Activated CD8-positive, alpha-beta memory T cell treated with anti-CD3 and anti-CD28 coated beads, Interleukin-2, amount 50 U/mL, for 1 hour (primary cell): Measurements from ENCODE around the gene PTPRD.
"Not testable (repeated sequence)": the region's sequence is repeated elsewhere in the genome, so short reads cannot be mapped to it uniquely, and the experiment has no call there.

ENCODE experiments used
- DNase-seq: peaks from one replicate; pipeline ENCODE4 v3.0.0-alpha.2; 2020; ENCODE audit errors: extremely low read depth

The PTPRD gene

DNA sequence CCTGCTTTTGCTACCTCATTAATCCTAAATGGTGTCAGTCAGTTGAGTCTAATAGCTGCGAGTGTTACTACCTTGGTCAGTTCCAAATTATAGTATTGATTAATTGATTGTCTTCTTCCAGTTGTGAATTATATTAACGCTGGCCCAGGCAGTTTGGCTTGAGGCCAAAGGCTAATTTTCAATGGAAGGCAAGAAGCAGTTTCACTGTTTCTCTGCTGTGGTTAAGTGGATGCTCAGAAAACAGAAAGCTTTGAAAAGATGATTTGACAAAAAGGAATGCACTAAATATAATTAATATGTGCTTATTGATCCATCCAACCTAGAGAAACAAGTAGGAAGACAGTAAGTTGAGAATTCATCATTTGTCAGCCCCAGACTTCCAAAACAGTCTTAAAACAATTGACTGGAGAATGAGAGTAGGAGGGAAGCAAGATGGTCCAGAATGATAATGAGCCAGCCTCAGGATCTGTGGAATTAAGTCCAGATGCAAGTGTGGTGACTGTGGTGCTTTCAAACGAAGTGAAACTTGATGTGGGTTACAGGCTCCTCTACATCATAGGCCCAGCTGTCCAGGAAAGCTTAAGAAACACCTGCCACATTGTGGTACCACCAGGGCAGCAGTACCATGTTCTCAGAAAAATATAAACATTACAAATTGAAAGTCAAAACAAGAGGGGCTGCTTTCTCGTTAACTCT is 1442.2 kb downstream of the PTPRD start:
- DNase-seq: no peak

DNA sequence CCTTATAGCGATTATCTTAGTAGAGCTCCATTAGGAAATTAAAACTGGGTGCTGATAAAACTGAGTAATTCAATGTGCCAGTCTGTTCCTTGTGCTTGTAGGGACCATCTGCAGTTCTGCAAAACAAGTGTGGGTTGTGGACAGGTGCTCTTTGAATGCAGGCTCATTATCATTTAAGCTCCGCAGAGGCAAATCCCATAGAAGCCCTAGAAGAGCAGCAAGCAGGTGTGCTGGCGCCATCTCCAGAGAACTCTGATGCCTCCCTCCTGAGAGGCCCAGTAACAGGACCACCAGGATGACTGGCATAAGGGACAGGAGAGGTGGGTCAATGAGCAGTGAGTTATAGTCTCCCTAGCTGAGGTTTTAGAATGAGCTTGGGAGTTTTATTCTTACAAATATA is 1470.8 kb downstream of the PTPRD start:
- no peak for DNase-seq

DNA sequence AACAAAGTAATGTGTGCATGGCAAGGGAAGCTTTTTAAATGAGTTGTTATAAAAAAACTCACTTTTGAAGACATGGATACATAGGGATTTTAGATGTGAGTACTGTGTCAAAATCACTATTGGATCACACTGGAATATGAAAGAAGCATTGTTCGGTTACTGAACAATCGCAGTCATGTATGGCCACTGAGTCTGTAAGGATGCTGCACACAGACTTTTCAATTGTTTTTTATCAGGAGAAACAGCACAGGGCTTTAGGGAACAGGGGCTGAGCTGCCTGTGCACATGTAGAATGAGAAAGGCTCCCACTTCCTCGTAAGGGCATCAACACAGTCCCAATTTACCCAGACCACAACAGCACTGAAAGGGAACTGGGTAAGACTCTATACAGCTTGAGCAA is 1479.3 kb downstream of the PTPRD start:
- DNase-seq: no peak

DNA sequence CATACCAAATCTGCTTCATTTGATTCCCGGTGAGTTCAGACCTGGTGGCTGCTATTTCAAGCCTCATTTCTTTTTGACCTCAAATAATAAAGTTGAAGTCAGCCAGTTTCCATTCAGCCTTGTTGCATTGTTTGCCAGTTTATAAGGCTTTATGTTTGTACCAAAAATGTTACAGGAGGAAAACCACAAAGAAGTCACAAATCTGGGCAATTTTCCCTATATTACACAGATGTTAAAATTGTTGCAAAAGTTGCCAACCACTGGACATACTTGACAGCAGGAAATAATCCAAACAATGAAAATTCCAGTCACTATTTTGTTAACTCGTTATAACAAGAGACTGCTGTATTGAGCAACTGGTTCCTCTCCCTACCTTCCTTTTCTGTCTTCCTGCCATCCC is 1488.2 kb downstream of the PTPRD start:
- no peak for DNase-seq

DNA sequence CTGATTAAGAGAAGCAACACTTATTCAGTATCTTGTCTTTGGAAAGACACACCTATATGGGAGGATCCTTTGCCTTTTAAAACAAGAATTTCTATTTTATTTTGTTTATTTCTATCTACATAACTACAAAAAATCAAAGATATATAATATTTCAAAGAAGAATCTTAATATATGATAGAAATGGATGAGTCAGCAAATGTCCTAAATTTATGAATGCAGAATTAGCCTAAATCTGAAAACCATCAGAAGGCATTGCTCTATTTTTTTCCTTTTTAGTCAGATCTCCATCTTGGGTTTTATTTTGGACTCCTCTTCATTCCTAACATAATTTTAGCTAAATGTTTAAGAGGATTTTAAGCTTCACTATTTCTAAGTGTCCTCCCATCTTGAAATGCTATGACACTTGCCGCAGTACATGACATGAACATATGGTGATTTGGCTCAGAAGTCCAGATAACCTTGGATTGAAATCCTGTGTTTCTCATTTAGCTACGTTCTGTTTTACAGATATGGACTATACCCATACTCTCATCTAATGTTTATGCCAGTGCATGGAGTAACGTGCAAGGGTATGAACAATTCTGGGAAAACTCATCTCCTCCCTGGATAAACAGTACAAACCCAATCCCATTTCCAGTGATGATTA is 1490.4 kb downstream of the PTPRD start:
- DNase-seq: no peak

DNA sequence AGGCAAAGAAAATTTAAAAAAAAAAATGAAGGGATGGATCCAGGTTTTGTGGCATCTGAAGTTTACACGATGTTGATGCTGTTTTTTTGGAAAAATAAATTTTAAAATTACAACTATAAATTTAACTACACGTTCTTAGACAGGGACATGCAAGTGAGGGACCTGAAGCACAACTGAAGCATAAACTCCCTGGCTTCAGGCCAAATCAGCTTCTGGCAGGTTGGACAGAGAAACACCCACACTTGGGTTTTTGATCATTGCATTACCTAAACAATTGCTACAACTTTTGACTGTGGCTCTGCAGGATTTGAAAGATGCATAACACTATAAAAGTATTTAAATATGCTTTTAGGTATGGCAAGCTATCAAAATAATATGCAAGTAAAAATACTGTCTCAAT is 1494.9 kb downstream of the PTPRD start:
- DNase-seq: no peak

DNA sequence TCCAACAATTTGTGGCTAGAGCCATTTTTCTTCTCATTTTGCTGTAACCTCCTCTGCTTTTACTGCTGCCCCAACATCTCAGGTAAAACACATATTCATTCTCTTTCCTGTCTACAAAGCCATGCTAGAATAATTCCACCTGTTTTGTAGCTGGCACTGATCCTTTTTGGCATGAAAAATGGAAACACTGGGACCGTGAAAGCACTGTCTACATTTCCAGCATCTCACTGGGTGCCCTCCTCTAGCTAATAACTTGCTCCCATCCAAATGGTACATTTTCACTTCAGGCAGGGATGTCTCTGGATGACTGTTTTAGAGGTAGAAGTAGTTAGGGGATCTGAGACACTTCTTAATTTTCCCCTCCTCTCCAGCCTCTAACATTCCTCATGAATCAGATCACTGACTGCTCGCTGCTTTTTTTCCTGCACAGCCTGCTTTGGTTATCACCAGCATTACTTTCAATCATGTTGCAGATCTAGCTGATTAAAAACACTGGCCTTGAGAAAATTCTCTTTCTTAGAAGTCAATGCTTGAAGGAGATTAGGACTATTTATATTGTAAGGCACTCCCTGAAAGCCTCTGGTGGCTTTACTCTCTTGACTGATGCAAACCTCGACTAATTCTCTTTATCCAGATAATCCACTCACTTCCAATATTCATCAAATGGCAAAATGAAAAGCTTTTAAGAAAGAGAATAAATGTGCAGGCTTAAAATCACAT is 1500.6 kb downstream of the PTPRD start:
- DNase-seq: no peak

DNA sequence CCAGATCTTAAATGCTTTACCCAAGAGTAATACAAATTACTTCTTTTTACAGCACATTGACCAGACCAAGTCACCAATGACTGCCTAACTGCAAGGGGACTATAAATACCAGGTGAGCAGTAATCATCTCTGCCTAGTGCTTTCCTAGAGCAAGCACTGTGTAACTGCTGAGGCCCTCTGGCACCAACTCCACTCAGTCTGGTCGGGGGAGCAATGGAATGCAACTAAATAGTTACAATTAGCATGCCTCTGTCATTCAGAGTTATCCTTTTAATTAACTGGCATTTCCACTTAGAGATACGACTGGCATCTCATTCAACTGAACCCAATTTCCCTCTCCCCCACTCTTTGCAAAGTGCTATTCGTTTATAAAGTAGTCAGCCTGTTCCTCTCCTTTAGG is 1504.2 kb downstream of the PTPRD start:
- DNase-seq: no peak

DNA sequence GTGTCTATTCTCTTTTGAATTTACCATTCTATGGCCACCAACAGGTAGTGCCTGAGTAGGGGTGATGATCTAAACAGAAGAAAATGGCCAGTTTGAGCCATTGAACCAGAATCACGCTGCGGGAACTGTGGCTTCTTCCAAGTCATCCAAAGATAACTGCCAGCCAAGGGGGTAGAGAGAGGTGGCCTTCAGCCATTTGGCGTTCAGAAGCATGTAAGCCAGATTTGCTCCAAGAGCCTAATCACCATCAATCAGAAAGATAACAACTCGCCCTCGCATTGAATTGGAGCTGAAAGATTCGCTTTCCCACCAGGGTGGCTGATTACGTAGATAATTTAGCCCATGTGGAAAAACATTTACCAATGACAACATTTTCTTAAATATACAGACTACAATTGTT is 1510.5 kb downstream of the PTPRD start:
- no peak for DNase-seq

DNA sequence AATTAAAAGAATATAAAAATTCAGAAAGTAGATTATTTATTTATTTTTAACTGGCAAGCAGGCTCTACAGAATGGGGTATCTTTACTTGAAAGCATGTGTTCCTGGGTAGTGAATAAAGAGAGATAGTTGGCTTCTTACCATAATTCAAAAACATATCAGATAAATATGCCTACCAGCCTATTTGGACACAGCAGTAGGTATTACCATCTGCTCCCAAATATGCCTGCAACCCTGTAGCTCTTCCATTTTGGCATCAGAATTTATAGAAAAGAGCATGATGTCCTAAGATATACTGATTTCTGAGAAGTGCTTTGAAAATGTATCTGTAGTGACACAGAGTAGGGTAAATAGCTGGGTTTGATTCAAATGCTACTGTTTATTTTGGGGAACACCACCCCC is 1512.7 kb downstream of the PTPRD start:
- no peak for DNase-seq

DNA sequence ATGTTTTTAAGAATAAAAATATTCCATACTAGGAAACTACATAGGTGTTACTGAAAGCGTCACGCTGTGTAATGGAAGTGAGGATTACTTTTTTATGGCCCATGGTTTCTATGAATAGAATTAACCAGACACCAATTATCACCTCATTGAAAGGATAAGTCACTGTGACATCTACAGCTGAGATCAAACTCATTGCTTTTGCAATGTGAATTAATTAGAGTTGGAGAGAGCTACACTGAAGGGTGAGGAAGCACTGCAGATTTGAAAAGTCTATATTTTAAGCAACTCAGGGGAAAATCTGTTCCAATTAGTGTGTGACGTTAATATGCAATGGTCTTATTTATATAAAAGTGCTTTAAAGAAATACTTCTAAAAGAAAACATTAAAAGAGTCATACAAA is 1513.2 kb downstream of the PTPRD start:
- DNase-seq: no peak

DNA sequence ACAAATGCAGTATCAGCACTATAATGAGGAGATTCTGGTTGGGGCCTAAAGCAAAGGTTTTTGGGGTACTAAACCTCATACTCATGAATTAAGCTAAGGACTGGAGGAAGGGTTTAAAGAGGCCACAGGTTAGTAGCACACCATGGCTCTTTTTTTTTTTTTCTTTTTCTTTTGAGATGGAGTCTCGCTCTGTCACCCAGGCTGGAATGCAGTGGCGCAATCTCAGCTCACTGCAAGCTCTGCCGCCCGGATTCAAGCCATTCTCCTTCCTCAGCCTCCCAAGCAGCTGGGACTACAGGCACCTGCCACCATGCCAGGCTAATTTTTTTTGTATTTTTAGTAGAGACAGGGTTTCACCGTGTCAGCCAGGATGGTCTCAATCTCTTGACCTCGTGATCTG is 1515.5 kb downstream of the PTPRD start:
- DNase-seq: not testable (repeated sequence)

DNA sequence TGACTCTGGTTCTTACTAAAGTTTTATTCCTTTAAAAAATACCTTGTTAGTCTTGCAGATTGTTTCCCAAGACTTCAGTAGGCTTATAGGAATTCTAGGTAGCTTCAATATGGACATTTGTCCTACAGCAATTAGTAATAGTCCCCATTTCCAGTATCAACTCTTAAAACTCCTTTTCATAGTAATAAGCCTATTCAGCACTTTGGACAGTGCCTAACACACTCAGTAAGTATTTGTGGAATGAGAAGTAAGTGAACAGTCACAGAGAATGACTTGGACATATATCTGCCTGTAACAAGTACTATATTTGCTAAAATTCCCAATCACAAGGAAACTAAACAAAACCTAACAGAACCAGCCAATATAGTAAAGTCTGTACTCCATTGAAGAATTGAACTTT is 1521.4 kb downstream of the PTPRD start:
- DNase-seq: no peak

DNA sequence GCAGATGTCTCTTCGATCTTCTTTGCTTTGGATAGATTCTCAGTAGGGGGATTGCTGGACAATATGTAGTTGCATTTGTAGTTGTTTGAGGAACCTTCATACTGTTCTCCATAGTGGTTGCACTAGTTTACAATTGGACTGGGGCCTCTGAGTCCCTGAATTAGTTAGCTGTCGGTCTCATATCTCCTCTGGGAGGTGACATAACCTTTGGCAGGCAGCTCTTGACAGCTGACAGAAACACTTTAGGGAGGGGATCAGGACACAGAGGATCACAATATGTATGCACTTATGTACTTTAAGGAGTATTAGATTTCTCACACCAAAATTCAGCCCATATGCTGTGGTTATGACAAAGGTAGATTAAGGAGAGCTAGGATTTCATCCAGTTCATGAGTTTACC is 1533.3 kb downstream of the PTPRD start:
- DNase-seq: no peak

DNA sequence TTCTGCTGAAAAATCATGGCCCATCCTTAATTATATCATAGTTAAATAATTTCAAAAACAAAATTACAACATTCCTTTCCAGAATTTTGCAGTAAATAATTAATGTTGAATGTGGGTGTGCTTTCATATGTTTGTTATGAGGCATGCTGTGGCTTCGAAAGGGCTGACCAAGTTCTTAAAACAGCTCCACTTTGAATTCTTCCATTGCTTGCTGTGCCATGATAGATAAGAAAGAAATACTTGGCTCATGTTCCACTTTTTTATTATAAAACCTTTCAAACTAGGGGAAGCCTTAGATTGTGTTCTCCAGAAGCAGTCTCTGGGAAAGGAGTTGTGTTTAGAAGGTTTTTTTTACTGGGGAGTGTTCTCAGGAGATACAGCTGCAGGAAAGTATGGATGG is 1534.5 kb downstream of the PTPRD start:
- no peak for DNase-seq

DNA sequence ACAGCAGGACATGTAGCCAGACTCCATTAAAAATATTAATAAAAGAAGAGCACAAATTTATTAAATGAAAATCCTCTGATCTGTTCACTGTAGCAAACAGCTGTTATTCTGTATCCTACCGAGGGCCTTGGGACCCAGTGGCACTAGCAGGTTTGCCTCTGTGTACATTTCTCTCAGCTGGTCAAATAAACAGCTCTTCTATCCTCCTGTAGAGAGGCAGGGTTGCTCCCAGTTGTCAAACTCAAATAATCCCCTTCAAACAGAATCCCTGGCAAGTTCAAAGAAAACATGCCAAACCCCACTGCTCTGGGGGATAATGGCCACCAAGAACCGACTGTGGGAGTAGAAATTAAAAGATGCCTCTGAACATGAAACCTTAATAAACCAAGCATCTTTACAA is 1551.2 kb downstream of the PTPRD start:
- no peak for DNase-seq

DNA sequence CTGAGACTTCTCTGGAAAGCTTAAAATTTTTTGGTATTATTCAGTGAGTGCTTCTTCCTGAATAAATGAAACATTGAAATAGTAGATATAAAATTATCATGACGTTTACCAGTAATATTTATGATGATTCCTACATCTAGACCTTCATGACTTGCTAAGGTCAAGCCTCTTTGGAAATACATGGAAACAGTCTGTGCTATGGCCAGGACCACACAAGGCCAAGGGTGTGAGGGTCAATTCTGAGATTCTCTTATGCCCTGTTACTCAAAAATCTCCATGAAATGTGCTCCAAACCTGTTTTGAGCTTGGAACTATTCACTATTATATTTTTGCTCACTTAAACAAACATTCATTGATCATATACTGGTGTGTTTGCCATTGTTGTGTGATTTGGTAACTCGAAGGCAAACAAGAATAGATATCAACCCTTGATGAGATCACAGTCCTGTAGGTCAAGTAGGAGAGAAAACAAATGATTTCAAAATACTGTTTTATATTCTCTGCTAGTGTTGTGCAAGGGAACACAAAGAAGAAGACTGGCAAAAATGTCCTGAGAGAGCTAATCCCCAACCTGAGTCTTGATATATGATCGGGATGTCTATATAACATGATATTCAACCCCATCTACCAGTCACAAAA is 1558.3 kb downstream of the PTPRD start:
- DNase-seq: no peak

DNA sequence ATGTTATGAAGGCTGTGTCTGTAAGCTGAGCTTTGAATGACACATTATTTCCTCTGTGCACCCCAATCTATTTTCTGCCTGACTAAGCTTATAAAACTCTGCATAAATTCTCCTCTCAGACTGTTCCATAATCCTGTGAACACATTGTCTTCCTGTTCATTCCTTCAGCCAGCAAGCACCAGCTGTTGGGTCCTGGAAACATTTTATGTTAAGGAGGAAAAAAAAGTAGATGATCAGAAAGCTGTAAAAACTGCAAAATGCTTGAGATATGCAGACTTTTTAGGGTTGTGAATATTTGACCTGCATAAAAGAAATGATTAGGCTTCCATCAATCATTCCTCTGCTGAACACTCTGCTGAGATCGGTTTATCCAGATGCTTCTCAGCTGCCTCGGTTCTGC is 1567.2 kb downstream of the PTPRD start:
- DNase-seq: no peak

DNA sequence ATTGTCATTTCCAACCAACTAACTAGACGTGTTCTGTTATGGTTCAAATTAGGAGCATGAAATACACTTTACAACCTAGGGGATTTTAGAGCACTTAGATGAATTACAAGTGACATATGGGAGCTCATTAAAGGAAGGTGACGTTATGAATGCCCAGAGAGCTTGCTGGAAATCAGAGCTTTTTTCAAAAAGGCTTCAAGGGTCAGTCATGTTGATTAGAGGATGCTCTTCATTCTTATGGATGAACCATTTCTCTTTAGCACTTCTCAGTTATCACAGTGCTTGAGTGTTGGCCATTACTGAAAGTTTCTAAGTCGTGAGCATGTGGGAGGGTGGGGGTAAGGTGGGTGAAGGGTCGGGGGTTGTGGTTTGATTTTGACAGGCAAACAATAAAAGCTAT is 1567.7 kb downstream of the PTPRD start:
- no peak for DNase-seq

DNA sequence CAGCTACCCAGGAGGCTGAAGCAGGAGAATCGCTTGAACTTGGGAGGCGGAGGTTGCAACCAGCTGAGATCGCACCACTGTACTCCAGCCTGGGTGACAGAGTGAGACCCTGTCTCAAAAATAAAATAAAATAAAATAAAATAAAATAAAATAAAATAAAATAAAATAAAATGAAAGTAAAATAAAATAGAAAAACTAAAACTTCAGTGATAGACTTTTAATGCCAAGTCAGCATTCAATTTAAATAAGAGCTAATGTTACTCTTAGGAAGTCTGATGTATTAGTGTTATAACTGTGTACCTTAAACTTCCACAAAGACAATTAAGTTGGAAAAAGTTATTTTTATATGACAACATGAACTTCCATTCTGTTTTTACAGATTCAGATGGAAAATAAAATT is 1569.0 kb downstream of the PTPRD start:
- DNase-seq: not testable (repeated sequence)

DNA sequence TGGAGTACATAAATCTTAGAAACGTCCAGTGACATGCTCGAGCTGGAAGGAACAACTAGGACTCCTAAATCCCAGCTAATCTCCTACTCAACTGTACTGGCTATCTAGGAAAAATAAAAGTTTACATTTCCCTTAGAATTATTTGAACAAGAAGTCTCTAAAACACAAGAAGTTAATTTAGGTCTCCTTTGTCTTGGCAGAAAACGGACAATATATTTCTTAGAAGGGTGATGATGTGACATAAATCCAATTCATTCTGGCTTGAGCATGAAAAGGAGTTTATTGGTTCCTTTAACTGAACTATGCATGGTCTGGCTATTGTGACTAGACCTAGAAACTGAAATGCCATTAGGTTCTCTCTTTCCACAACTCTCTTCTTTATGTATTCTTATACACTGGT is 1571.0 kb downstream of the PTPRD start:
- no peak for DNase-seq

DNA sequence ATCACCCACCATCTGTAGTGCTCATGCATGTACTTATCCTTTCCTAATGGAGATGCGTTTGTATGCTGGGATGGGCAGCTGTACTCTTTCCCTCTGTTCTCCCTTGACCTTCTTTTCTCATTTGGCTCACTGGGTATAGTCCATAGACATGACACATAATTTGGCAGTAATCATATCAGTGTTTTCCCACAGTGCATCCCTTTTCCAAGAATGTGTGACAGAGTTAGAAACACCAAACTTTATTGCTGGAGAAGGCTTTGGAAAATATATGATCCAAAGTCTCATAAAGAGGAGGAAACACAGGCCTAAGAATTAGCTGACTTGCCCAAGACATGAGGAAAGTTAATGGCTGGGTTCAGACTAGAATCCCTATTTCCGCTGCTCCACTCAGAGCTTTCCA is 1579.8 kb downstream of the PTPRD start:
- DNase-seq: no peak

DNA sequence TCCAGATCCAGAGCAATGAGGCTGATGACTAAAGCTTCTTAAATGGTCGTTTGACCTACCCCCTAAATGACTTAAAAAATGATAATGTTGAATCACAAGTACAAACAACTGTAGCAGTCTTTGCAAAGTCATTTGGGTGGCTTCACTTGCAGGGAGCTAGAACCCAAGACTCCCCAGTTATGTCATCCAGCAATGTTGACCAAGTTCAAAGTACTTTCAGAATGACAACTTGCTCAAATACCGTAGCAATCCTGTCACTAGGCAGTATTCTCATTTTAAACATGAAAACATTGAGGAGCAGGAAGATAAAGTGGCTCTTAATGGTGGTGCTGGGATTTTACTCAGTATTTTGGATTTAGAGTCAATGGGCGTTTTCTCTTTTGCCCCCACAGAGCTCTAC is 1596.2 kb downstream of the PTPRD start:
- DNase-seq: no peak
